K562 (cell line): ENCODE data around the gene GMEB2. TPM values are rescaled to one million over a fixed set of nuclear protein-coding genes. Genes with fewer than 3 reads are reported as not detected.
A peak's percentile ranks its signal among the peaks of the same experiment; 100 is the strongest.

Experiments used
- CGGBP1 ChIP-seq: fragments of 250-450 bp; sonication (Bioruptor Pico); IDR thresholded peaks from 2 replicates; pipeline ENCODE4 v1.9.0; 2021; ENCODE audit warnings: mild to moderate bottlenecking
- CTBP1 ChIP-seq: fragments of 450-650 bp; IDR thresholded peaks from 2 replicates; pipeline ENCODE4 v1.6.1; 2016; ENCODE audit warnings: borderline replicate concordance
- HDGF ChIP-seq: fragments of 450-650 bp; IDR thresholded peaks from 2 replicates; pipeline ENCODE4 v1.6.1; 2016
- HNRNPL ChIP-seq: fragments of 200-400 bp; formaldehyde crosslinking; IDR thresholded peaks from 2 replicates; pipeline ENCODE4 v1.6.1; 2017; ENCODE audit warnings: low read depth, mild to moderate bottlenecking, low read length
- HSF4 ChIP-seq: fragments of 250-450 bp; sonication (Bioruptor Pico); IDR thresholded peaks from 2 replicates; pipeline ENCODE4 v2.1.2; 2022; ENCODE audit warnings: mild to moderate bottlenecking, moderate library complexity, borderline replicate concordance
- MBD2 ChIP-seq: sonication (generic); IDR thresholded peaks from 2 replicates; pipeline ENCODE4 v1.6.1; 2016; ENCODE audit warnings: low read depth, borderline replicate concordance
- NCOA1 ChIP-seq: fragments of 450-650 bp; IDR thresholded peaks from 2 replicates; pipeline ENCODE4 v1.6.1; 2016; ENCODE audit warnings: low read depth
- SIN3A ChIP-seq, 2 experiments: fragments of 150-350 bp in 1 of 2; IDR thresholded peaks; 2 replicates each; pipeline ENCODE4 v1.6.1; 2011 to 2016; ENCODE audit warnings: borderline replicate concordance in 2 of 2, low read depth in 2 of 2, low read length in 2 of 2, mild to moderate bottlenecking in 2 of 2, moderate library complexity in 2 of 2; ENCODE audit not compliant: control insufficient read depth in 1 of 2
- STAT5A ChIP-seq: IDR thresholded peaks from 2 replicates; pipeline ENCODE4 v1.6.1; 2012; ENCODE audit warnings: low read length, inconsistent platforms, borderline replicate concordance
- TAF7 ChIP-seq: fragments of 450-650 bp; IDR thresholded peaks from 2 replicates; pipeline ENCODE4 v1.6.1; 2016; ENCODE audit warnings: missing genetic modification characterization, missing compliant biosample characterization
- TFE3 ChIP-seq: fragments of 450-650 bp; formaldehyde crosslinking; IDR thresholded peaks from 2 replicates; pipeline ENCODE4 v1.4.0; 2020; ENCODE audit warnings: mild to moderate bottlenecking, mixed read lengths
- UBTF ChIP-seq, 2 experiments: IDR thresholded peaks; 2 replicates each; pipeline ENCODE4 v1.6.1; 2012; ENCODE audit warnings: improper control_type of control experiment in 2 of 2, low read depth in 2 of 2, low read length in 2 of 2, borderline replicate concordance in 1 of 2
- ZFP91 ChIP-seq: sonication (generic); formaldehyde crosslinking; IDR thresholded peaks from 2 replicates; pipeline ENCODE4 v1.8.0; 2022; ENCODE audit warnings: mild to moderate bottlenecking, missing genetic modification reagents
- ZNF239 ChIP-seq: fragments of 250-450 bp; sonication (Bioruptor Pico); IDR thresholded peaks from 2 replicates; pipeline ENCODE4 v1.4.0; 2020; ENCODE audit warnings: mild to moderate bottlenecking
- ZNF512 ChIP-seq: IDR thresholded peaks from 2 replicates; pipeline ENCODE4 v1.6.1; 2016; ENCODE audit warnings: missing genetic modification characterization, missing compliant biosample characterization
- ZNF740 ChIP-seq, 3 experiments: fragments of 200-800 bp in 1 of 3; sonication (Bioruptor generic) in 1 of 3; sonication (generic) in 1 of 3; formaldehyde crosslinking in 1 of 3; IDR thresholded peaks; 2 replicates each; pipeline versions ENCODE4 v1.6.1 to v1.8.0; 2016 to 2022; ENCODE audit warnings: mild to moderate bottlenecking in 2 of 3, missing compliant biosample characterization in 2 of 3, missing genetic modification characterization in 2 of 3, missing genetic modification reagents in 1 of 3
- ZNF785 ChIP-seq: fragments of 250-450 bp; sonication (Bioruptor Pico); IDR thresholded peaks from 2 replicates; pipeline ENCODE4 v1.4.0; 2020; ENCODE audit warnings: mild to moderate bottlenecking
- polyA plus RNA-seq, 8 experiments: library from polyadenylated mRNA; depleted of rRNA in 4 of 8; stranded (reverse) in 5 of 8; unstranded in 3 of 8; fragments of >200 nt; fragmentation: Nextera tagmentation in 2 of 8; fragmentation: Illumina TruSeq in 1 of 8; extraction: Ambion mirVana in 2 of 8; extraction: Trizol in 1 of 8; gene quantifications; 2 replicates each; pipeline versions ENCODE4 v1.2.1 to v1.2.3, GENCODE V29; 2011 to 2014; ENCODE audit warnings: inconsistent platforms in 1 of 8, missing spikeins in 1 of 8
- total RNA-seq, 7 experiments: library from RNA; depleted of rRNA in 6 of 7; stranded (reverse); fragments of >200 nt in 6 of 7; fragmentation: Illumina TruSeq in 2 of 7; extraction: Trizol in 2 of 7; gene quantifications; 2 replicates each; pipeline versions ENCODE4 v1.2.1 to v1.2.3, GENCODE V29; 2011 to 2021; ENCODE audit warnings: low replicate concordance in 1 of 7

The GMEB2 gene
- total and polyA plus RNA-seq, 9 of the 15 experiments (the other 6 are each of a cell fraction or from before 2014, with no cell fraction given): 0.03 to 13.9 (median 6.3) TPM

- TF ChIP-seq ZFP91 (CRISPR knock-in tag) (no peak), ZNF785 (CRISPR knock-in tag) (no peak), UBTF (IDR thresholded peaks at IDR 0.05; ENCODE audit: borderline replicate concordance in 1 of 2, low read depth in 2 of 2, low read length in 2 of 2) (peak; percentile 77 to 85; a peak in 2 of 4 replicates), ZNF239 (CRISPR knock-in tag) (no peak), STAT5A (no peak), MBD2 (peak; percentile 50; the same call in 1 of the 2 replicates), CGGBP1 (no peak), NCOA1 (peak; percentile 67), ZNF512 (no peak), HNRNPL (no peak; the same call in 1 of the 2 replicates), TAF7 (no peak), HSF4 (CRISPR knock-in tag) (no peak), TFE3 (no peak), CTBP1 (peak; percentile 81), ZNF740 (CRISPR knock-in tag; IDR thresholded peaks at IDR 0.05) (no peak), ZNF740 (tag; IDR thresholded peaks at IDR 0.05) (no peak), SIN3A (IDR thresholded peaks at IDR 0.05; ENCODE audit: borderline replicate concordance in 2 of 2, control insufficient read depth in 1 of 2, low read depth in 2 of 2, low read length in 2 of 2) (peak; percentile 92 to 99; a peak in 3 of 4 replicates), HDGF (no peak)
Measured at GRCh38 chr20:63653041-63653973, 26.4 kb upstream of the GMEB2 start, which contains the start of gene STMN3 (continued).
